ENCODE measurements around the gene AQP11. TPM values are rescaled to one million over a fixed set of nuclear protein-coding genes. Genes with fewer than 3 reads are reported as not detected.

The AQP11 gene
- total and polyA plus RNA-seq, 2 donors (not counting 3 experiments of a cell fraction or from before 2014, with no cell fraction given): 0.22 to 0.55 TPM

- Histone ChIP-seq H3K27me3 (ENCODE audit: control insufficient read depth in 2 of 2, insufficient read depth in 2 of 2, low read length in 2 of 2) (no peaks in the 10 kb centered on the region), H3K9me3 (replicated peaks; ENCODE audit: control insufficient read depth, insufficient read depth, low read length) (no peaks in the 10 kb centered on the region), H3K9ac (replicated peaks; ENCODE audit: extremely low read depth, insufficient read depth, low read length) (no peak overlapping the region), H3K36me3 (ENCODE audit: control insufficient read depth in 2 of 2, extremely low read depth in 1 of 2, insufficient read depth in 2 of 2, low read length in 2 of 2) (no peaks in the 10 kb centered on the region), H3K4me1 (ENCODE audit: control insufficient read depth, extremely low read depth, insufficient read depth, low read length) (no peaks in the 10 kb centered on the region), H3K4me3 (replicated peaks in 1 of 3; ENCODE audit: insufficient read depth in 1 of 3, low read depth in 1 of 3, low read length in 3 of 3) (no peak overlapping the region), H3K79me2 (ENCODE audit: control insufficient read depth, insufficient read depth, low read length) (no peaks in the 10 kb centered on the region), H4K20me1 (replicated peaks; ENCODE audit: control insufficient read depth, extremely low read depth, insufficient read depth, low read length) (no peaks in the 10 kb centered on the region), H2AFZ (ENCODE audit: low read depth, low read length) (no peak overlapping the region), H3K4me2 (ENCODE audit: insufficient read depth, low read length) (no peak overlapping the region), H3K9me1 (replicated peaks; ENCODE audit: control insufficient read depth, extremely low read depth, insufficient read depth, low read length) (no peaks in the 10 kb centered on the region), H3K27ac (ENCODE audit: insufficient read depth, low read depth, low read length) (no peak overlapping the region)
- FAIRE-seq: no peak
- ChIA-PET POLR2A (no interaction called here), CTCF (no interaction called here)
- BruUV-seq (replicated peaks): no TSS peak
- intact Hi-C loops (cut with micrococcal nuclease): no loop called here
- TF ChIP-seq, protein P1, sequence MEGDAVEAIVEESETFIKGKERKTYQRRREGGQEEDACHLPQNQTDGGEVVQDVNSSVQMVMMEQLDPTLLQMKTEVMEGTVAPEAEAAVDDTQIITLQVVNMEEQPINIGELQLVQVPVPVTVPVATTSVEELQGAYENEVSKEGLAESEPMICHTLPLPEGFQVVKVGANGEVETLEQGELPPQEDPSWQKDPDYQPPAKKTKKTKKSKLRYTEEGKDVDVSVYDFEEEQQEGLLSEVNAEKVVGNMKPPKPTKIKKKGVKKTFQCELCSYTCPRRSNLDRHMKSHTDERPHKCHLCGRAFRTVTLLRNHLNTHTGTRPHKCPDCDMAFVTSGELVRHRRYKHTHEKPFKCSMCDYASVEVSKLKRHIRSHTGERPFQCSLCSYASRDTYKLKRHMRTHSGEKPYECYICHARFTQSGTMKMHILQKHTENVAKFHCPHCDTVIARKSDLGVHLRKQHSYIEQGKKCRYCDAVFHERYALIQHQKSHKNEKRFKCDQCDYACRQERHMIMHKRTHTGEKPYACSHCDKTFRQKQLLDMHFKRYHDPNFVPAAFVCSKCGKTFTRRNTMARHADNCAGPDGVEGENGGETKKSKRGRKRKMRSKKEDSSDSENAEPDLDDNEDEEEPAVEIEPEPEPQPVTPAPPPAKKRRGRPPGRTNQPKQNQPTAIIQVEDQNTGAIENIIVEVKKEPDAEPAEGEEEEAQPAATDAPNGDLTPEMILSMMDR (IDR thresholded peaks at IDR 0.05; ENCODE audit: extremely low read depth in 1 of 2, insufficient read depth in 1 of 2, low read depth in 1 of 2, low read length in 2 of 2): no peak
- TF ChIP-seq MYC (IDR thresholded peaks at IDR 0.05; ENCODE audit: low read depth, low read length): no peak
- TF ChIP-seq, protein P2, sequence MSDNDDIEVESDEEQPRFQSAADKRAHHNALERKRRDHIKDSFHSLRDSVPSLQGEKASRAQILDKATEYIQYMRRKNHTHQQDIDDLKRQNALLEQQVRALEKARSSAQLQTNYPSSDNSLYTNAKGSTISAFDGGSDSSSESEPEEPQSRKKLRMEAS (IDR thresholded peaks at IDR 0.05; ENCODE audit: insufficient read depth, insufficient read length): no peak
- DNase-seq (ENCODE audit: low read depth, low spot score): no peak
- dilution Hi-C loops (cut with MboI; ENCODE audit: extremely low pct_ligation_motif_present, low sequenced_read_pairs): no loop called here
Observed at GRCh38 chr11:77656362-77656761, 66.6 kb downstream of the AQP11 start.

DNA sequence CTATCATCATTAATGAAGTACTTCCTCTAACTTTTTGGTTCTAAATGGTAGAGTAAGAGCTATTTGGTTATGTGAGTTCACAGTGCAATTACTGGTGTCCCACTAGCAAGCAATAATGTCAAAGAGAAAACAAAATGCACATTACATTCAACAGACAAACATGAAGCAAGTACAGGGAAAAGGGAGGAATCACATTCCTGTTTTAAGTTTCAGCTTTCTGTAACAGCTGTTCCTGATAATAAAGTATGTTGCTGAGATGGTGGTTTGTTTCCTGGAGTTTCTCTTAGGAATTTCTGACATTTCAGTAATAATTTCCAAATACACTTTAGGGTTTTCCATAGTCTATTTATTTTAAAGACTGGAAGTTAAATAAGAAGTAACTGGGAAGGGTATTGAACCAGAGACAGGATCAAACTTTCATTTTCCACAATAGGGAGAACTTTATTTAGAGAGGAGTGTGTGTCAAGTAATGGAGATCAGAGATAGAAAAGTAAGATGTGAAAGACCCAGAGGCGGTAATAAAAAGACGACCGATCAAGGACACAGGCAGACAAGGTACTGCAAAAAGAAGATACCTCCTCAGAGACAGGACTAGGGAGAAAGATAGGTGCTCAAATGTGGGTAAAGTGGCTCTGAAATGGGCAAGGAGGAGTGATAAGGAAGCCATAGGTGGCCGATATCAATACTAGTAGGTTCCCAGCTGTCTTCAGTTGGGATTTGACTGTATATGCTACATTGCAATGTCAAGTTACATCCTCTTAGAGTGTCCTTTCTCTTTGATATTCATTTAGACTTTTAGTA is 68.7 kb downstream of the AQP11 start:
- no TSS peak for BruUV-seq (replicated peaks)
- DNase-seq (ENCODE audit: low read depth, low spot score) (peak; percentile 6), FAIRE-seq (no peak)
- H3K27me3 ChIP-seq (ENCODE audit: control insufficient read depth in 2 of 2, insufficient read depth in 2 of 2, low read length in 2 of 2): no peaks in the 10 kb centered on the region
- no peaks in the 10 kb centered on the region for H3K9me1 ChIP-seq (replicated peaks; ENCODE audit: control insufficient read depth, extremely low read depth, insufficient read depth, low read length)
- no peaks in the 10 kb centered on the region for H3K36me3 ChIP-seq (ENCODE audit: control insufficient read depth in 2 of 2, extremely low read depth in 1 of 2, insufficient read depth in 2 of 2, low read length in 2 of 2)
- H3K4me1 ChIP-seq (ENCODE audit: control insufficient read depth, extremely low read depth, insufficient read depth, low read length): no peaks in the 10 kb centered on the region
- no peaks in the 10 kb centered on the region for H3K9me3 ChIP-seq (replicated peaks; ENCODE audit: control insufficient read depth, insufficient read depth, low read length)
- dilution Hi-C loops (cut with MboI; ENCODE audit: extremely low pct_ligation_motif_present, low sequenced_read_pairs) (no loop called here), intact Hi-C loops (cut with micrococcal nuclease) (no loop called here)
- no peak overlapping the region for H2AFZ ChIP-seq (ENCODE audit: low read depth, low read length)
- TF ChIP-seq GATA2 (IDR thresholded peaks at IDR 0.05; ENCODE audit: insufficient read depth, insufficient read length, low read depth, low read length) (no peak), POLR2AphosphoS5 (IDR thresholded peaks at IDR 0.05; ENCODE audit: insufficient read depth, low read depth, low read length) (no peak), EZH2 (IDR thresholded peaks at IDR 0.05; ENCODE audit: borderline replicate concordance, low read depth, low read length, severe bottlenecking) (no peak), JUN (IDR thresholded peaks at IDR 0.05; ENCODE audit: borderline replicate concordance, insufficient read depth, insufficient read length, low read depth) (no peak), MYC (IDR thresholded peaks at IDR 0.05; ENCODE audit: low read depth, low read length) (no peak), POLR2A (IDR thresholded peaks at IDR 0.05; ENCODE audit: low read depth, low read length) (no peak), FOS (IDR thresholded peaks at IDR 0.05; ENCODE audit: borderline replicate concordance, insufficient read depth, low read length) (no peak)
- TF ChIP-seq, protein P2 (IDR thresholded peaks at IDR 0.05; ENCODE audit: insufficient read depth, insufficient read length): no peak
- TF ChIP-seq, protein P1 (IDR thresholded peaks at IDR 0.05; ENCODE audit: extremely low read depth in 1 of 2, insufficient read depth in 1 of 2, low read depth in 1 of 2, low read length in 2 of 2): no peak
- no peaks in the 10 kb centered on the region for H3K79me2 ChIP-seq (ENCODE audit: control insufficient read depth, insufficient read depth, low read length)
- ChIA-PET POLR2A (interaction anchor here (0.6 kb wide), 1 partner anchor 47 kb away, joined by 3 read pairs; no protein-coding TSS in a partner anchor), CTCF (interaction anchor here (1.2 to 2.0 kb wide), 2 partner anchors 9 to 388 kb away, joined by 5 to 6 read pairs; no protein-coding TSS in a partner anchor)
- no peak overlapping the region for H3K4me3 ChIP-seq (replicated peaks in 1 of 3; ENCODE audit: insufficient read depth in 1 of 3, low read depth in 1 of 3, low read length in 3 of 3)
- no peak overlapping the region for H3K4me2 ChIP-seq (ENCODE audit: insufficient read depth, low read length)
- H4K20me1 ChIP-seq (replicated peaks; ENCODE audit: control insufficient read depth, extremely low read depth, insufficient read depth, low read length): no peaks in the 10 kb centered on the region
- H3K9ac ChIP-seq (replicated peaks; ENCODE audit: extremely low read depth, insufficient read depth, low read length): no peak overlapping the region
- no peak overlapping the region for H3K27ac ChIP-seq (ENCODE audit: insufficient read depth, low read depth, low read length)

Data from endothelial cell of umbilical vein (primary cell).